HEK293 (cell line): Measurements from ENCODE around the gene PCOLCE2.

Experiments
- CTCF ChIA-PET: fragments of 350-600 bp; formaldehyde crosslinking; extraction: SDS; loops from one replicate; lab custom pipeline; 2021; ENCODE audit warnings: antibody characterized with exemption; lab: Yijun Ruan, JAX
- POLR2A ChIA-PET: fragments of 300-600 bp; formaldehyde crosslinking; extraction: SDS; loops from one replicate; lab custom pipeline; 2020; ENCODE audit warnings: antibody characterized with exemption, inconsistent platforms; lab: Yijun Ruan, JAX
- H3K27ac ChIP-seq: fragments of 200-500 bp; sonication (Bioruptor generic); 2 replicates; pipeline ENCODE4 v1.5.1; 2014; ENCODE audit warnings: low read depth, low read length, control low read depth, inconsistent platforms; ENCODE audit errors: extremely low read depth
- H3K36me3 ChIP-seq, 2 experiments: fragments of 200-500 bp in 1 of 2; sonication (Bioruptor generic) in 1 of 2; 1 replicate in 1 of 2; 2 replicates in 1 of 2; pipeline ENCODE4 v1.5.1; 2014 to 2017; ENCODE audit warnings: inconsistent platforms in 2 of 2, low read length in 2 of 2; ENCODE audit not compliant: control insufficient read depth in 2 of 2, insufficient read depth in 1 of 2
- H3K4me1 ChIP-seq: fragments of 200-500 bp; sonication (Bioruptor generic); 2 replicates; pipeline ENCODE4 v1.5.1; 2014; ENCODE audit warnings: mild to moderate bottlenecking, low read length, inconsistent platforms; ENCODE audit not compliant: control insufficient read depth, insufficient read depth
- H3K4me3 ChIP-seq: 2 replicates; pipeline ENCODE4 v1.5.1; 2011; ENCODE audit warnings: low read depth, mild to moderate bottlenecking, control low read depth, low read length, moderate library complexity
- H3K9me3 ChIP-seq: fragments of 200-500 bp; sonication (Bioruptor generic); 2 replicates; pipeline ENCODE4 v1.5.1; 2014; ENCODE audit warnings: low read depth, low read length, inconsistent platforms; ENCODE audit not compliant: control insufficient read depth, insufficient read depth
- GLI4 ChIP-seq: fragments of 450-650 bp; formaldehyde crosslinking; IDR thresholded peaks from 2 replicates; pipeline ENCODE4 v1.5.1; 2016; ENCODE audit warnings: missing biosample characterization, missing genetic modification characterization
- KLF16 ChIP-seq: fragments of 450-650 bp; formaldehyde crosslinking; IDR thresholded peaks from 2 replicates; pipeline ENCODE4 v1.5.1; 2017; ENCODE audit warnings: missing biosample characterization, missing genetic modification characterization
- OVOL3 ChIP-seq: fragments of 450-650 bp; formaldehyde crosslinking; IDR thresholded peaks from 2 replicates; pipeline ENCODE4 v1.5.1; 2016; ENCODE audit warnings: missing biosample characterization, missing genetic modification characterization
- SALL2 ChIP-seq: fragments of 450-650 bp; formaldehyde crosslinking; IDR thresholded peaks from 2 replicates; pipeline ENCODE4 v1.5.0; 2017; ENCODE audit warnings: missing biosample characterization, mild to moderate bottlenecking, missing genetic modification characterization, borderline replicate concordance
- YY1 ChIP-seq: fragments of 450-650 bp; formaldehyde crosslinking; IDR thresholded peaks from 2 replicates; pipeline ENCODE4 v1.5.1; 2018; ENCODE audit warnings: missing biosample characterization, missing genetic modification characterization
- ZBTB21 ChIP-seq: fragments of 450-650 bp; formaldehyde crosslinking; IDR thresholded peaks from 2 replicates; pipeline ENCODE4 v1.5.1; 2017; ENCODE audit warnings: missing biosample characterization, missing genetic modification characterization
- ZBTB48 ChIP-seq: fragments of 450-650 bp; formaldehyde crosslinking; IDR thresholded peaks from 2 replicates; pipeline ENCODE4 v1.5.1; 2016; ENCODE audit warnings: missing biosample characterization, missing genetic modification characterization
- ZBTB8A ChIP-seq: fragments of 450-650 bp; formaldehyde crosslinking; IDR thresholded peaks from 2 replicates; pipeline ENCODE4 v1.5.1; 2016; ENCODE audit warnings: missing biosample characterization, missing genetic modification characterization
- ZFHX2 ChIP-seq: fragments of 450-650 bp; formaldehyde crosslinking; conservative IDR thresholded peaks from 2 replicates; pipeline ENCODE4 v1.5.1; 2016; ENCODE audit warnings: missing biosample characterization, missing genetic modification characterization
- ZNF121 ChIP-seq: fragments of 450-650 bp; formaldehyde crosslinking; IDR thresholded peaks from 2 replicates; pipeline ENCODE4 v1.5.1; 2016; ENCODE audit warnings: missing biosample characterization, missing genetic modification characterization
- ZNF133 ChIP-seq: fragments of 450-650 bp; formaldehyde crosslinking; IDR thresholded peaks from 2 replicates; pipeline ENCODE4 v1.5.1; 2016; ENCODE audit warnings: missing biosample characterization, missing genetic modification characterization
- ZNF202 ChIP-seq: fragments of 450-650 bp; formaldehyde crosslinking; IDR thresholded peaks from 2 replicates; pipeline ENCODE4 v1.5.1; 2016; ENCODE audit warnings: missing biosample characterization, missing genetic modification characterization, borderline replicate concordance
- ZNF239 ChIP-seq: fragments of 450-650 bp; formaldehyde crosslinking; IDR thresholded peaks from 2 replicates; pipeline ENCODE4 v1.5.1; 2016; ENCODE audit warnings: missing biosample characterization, missing genetic modification characterization
- ZNF510 ChIP-seq: fragments of 450-650 bp; formaldehyde crosslinking; IDR thresholded peaks from 2 replicates; pipeline ENCODE4 v1.5.1; 2018; ENCODE audit warnings: mild to moderate bottlenecking, missing genetic modification characterization, missing biosample characterization; ENCODE audit not compliant: insufficient replicate concordance
- ZNF521 ChIP-seq: fragments of 450-650 bp; formaldehyde crosslinking; IDR thresholded peaks from 2 replicates; pipeline ENCODE4 v1.5.1; 2017; ENCODE audit warnings: missing biosample characterization, mild to moderate bottlenecking, missing genetic modification characterization
- ZNF76 ChIP-seq: fragments of 450-650 bp; formaldehyde crosslinking; IDR thresholded peaks from 2 replicates; pipeline ENCODE4; 2016; ENCODE audit warnings: low read depth, missing biosample characterization, missing genetic modification characterization, borderline replicate concordance
- ZNF791 ChIP-seq: fragments of 450-650 bp; formaldehyde crosslinking; IDR thresholded peaks from 2 replicates; pipeline ENCODE4 v1.5.1; 2016; ENCODE audit warnings: missing biosample characterization, missing genetic modification characterization
- ZSCAN30 ChIP-seq: fragments of 450-650 bp; IDR thresholded peaks from 2 replicates; pipeline ENCODE4 v1.5.1; 2018; ENCODE audit warnings: missing biosample characterization, mild to moderate bottlenecking, missing genetic modification characterization, moderate library complexity
- TF ChIP-seq, protein P1 (sequence below): fragments of 450-650 bp; formaldehyde crosslinking; IDR thresholded peaks from 2 replicates; pipeline ENCODE4 v1.5.1; 2016; ENCODE audit warnings: missing biosample characterization, missing genetic modification characterization
- TF ChIP-seq, protein P2 (sequence below): sonication (generic); formaldehyde crosslinking; IDR thresholded peaks from 2 replicates; pipeline ENCODE4 v1.8.1; 2022; ENCODE audit warnings: mild to moderate bottlenecking, moderate library complexity, missing genetic modification reagents

PCOLCE2 gene

DNA sequence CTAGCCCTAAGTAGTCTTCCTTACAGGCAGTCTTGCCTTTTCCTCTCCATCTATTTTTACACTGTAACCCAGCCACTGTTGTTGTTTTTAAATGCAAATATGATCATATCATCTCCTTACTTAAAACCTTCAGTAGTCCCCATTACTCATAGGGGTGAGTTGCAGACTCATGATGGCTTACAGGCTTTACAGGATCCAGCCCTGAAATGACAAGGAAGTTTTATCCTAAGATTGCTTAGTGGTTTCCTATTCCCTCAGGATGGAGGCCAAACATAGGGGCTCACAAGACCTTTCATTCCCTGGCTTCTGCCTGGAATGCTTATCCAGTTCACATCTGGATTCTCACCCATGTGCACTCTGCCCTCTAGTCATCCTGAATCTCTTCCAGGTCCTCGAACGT lies 27.7 kb upstream of the PCOLCE2 start (continued):
- TF ChIP-seq, protein P1, sequence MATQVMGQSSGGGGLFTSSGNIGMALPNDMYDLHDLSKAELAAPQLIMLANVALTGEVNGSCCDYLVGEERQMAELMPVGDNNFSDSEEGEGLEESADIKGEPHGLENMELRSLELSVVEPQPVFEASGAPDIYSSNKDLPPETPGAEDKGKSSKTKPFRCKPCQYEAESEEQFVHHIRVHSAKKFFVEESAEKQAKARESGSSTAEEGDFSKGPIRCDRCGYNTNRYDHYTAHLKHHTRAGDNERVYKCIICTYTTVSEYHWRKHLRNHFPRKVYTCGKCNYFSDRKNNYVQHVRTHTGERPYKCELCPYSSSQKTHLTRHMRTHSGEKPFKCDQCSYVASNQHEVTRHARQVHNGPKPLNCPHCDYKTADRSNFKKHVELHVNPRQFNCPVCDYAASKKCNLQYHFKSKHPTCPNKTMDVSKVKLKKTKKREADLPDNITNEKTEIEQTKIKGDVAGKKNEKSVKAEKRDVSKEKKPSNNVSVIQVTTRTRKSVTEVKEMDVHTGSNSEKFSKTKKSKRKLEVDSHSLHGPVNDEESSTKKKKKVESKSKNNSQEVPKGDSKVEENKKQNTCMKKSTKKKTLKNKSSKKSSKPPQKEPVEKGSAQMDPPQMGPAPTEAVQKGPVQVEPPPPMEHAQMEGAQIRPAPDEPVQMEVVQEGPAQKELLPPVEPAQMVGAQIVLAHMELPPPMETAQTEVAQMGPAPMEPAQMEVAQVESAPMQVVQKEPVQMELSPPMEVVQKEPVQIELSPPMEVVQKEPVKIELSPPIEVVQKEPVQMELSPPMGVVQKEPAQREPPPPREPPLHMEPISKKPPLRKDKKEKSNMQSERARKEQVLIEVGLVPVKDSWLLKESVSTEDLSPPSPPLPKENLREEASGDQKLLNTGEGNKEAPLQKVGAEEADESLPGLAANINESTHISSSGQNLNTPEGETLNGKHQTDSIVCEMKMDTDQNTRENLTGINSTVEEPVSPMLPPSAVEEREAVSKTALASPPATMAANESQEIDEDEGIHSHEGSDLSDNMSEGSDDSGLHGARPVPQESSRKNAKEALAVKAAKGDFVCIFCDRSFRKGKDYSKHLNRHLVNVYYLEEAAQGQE (tag by site-specific recombination) = no peak
- no peak for TF ChIP-seq ZNF133
- TF ChIP-seq KLF16 (tag by site-specific recombination) = no peak
- no peak for TF ChIP-seq OVOL3
- TF ChIP-seq ZNF121 = no peak

DNA sequence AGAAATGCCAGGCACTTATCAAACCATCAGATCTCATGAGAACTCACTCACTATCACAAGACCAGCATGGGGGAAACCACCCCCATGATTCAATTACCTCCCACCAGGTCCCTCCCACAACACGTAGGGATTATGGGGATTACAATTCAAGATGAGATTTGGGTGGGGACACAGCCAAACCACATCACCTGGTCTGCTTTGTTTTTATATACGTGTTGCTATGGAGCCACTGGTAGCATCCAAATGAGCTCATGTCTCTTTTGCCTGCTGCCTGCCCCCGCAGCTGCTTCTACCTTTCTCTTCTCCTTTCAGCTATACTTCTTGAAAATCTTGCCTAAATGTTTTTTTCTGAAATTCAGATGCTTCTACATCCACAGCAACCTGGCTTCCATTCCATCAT lies 26.8 kb upstream of the PCOLCE2 start:
- ChIA-PET POLR2A (no interaction called here), CTCF (no interaction called here)
- H3K4me3 ChIP-seq = no peak overlapping the region
- no peaks in the 10 kb centered on the region for H3K9me3 ChIP-seq
- no peak overlapping the region for H3K27ac ChIP-seq
- TF ChIP-seq YY1 (tag by site-specific recombination) (no peak), GLI4 (tag by site-specific recombination) (no peak), ZNF791 (no peak), ZFHX2 (tag by site-specific recombination) (peak; percentile 32; the same call in 1 of the 2 replicates)
- TF ChIP-seq, protein P2, sequence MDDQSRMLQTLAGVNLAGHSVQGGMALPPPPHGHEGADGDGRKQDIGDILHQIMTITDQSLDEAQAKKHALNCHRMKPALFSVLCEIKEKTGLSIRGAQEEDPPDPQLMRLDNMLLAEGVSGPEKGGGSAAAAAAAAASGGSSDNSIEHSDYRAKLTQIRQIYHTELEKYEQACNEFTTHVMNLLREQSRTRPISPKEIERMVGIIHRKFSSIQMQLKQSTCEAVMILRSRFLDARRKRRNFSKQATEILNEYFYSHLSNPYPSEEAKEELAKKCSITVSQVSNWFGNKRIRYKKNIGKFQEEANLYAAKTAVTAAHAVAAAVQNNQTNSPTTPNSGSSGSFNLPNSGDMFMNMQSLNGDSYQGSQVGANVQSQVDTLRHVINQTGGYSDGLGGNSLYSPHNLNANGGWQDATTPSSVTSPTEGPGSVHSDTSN (CRISPR knock-in tag) = no peak
- no peaks in the 10 kb centered on the region for H3K36me3 ChIP-seq
- no peaks in the 10 kb centered on the region for H3K4me1 ChIP-seq

DNA sequence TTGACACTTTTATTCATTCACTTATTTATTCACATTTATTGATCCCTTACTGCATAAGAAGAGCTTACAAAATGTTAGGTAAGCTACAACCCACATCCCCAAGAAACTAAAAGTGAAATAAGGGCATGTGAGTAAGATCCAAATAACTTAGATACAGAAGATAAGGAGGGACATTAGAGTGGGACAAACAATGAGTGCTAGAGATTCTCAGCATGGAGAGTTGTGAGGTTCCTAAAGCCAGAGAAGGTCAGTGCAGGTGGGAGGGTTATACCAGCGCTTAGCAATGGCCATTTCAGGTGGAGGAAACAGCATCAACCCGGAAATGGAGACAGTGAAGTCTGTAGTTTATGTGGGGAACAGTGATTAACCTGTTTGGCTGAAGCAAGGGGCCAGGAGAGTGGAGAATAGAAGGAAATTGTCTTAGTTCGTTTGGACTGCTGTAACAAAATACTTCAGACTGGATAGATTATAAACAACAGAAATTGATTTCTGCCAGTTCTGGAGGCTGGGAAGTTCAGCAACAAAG lies 25.5 kb upstream of the PCOLCE2 start:
- no peaks in the 10 kb centered on the region for H3K36me3 ChIP-seq
- no peaks in the 10 kb centered on the region for H3K9me3 ChIP-seq
- no peak overlapping the region for H3K27ac ChIP-seq
- TF ChIP-seq ZNF76 (tag by site-specific recombination) (no peak), ZNF521 (tag by site-specific recombination) (no peak), ZBTB8A (tag by site-specific recombination) (no peak), ZNF510 (tag by site-specific recombination) (no peak), ZSCAN30 (tag by site-specific recombination) (no peak), ZBTB48 (no peak), SALL2 (tag by site-specific recombination) (no peak), ZNF202 (tag by site-specific recombination) (no peak), ZNF239 (tag by site-specific recombination) (no peak), ZBTB21 (no peak)
- TF ChIP-seq, all 188 proteins: peak for 0
- ChIA-PET CTCF (no interaction called here), POLR2A (no interaction called here)
- H3K4me1 ChIP-seq = no peaks in the 10 kb centered on the region
- H3K4me3 ChIP-seq = no peak overlapping the region
